ENCODE measurements around the gene C19orf38.

The C19orf38 gene

GRCh38 chr19:10911579-10912363 lies 63.6 kb downstream of the C19orf38 start:
- Histone ChIP-seq H3K9ac (no peak overlapping the region), H3K27ac (no peak overlapping the region), H3K4me3 (no peak overlapping the region), H3K9me3 (replicated peaks in 1 of 11) (no peaks in the 10 kb centered on the region), H3K36me3 (peaks cover 82 to 100% (median 98%) of the 10 kb centered on the region in 11 experiments), H3K27me3 (no peaks in the 10 kb centered on the region), H3K4me1 (no peaks in the 10 kb centered on the region), H3K4me2 (no peak overlapping the region), H4K20me1 (peaks cover 0 to 57% (median 34%) of the 10 kb centered on the region in 11 experiments; a peak in 16 of 22 replicates)
- TF ChIP-seq Cebpa-rat (IDR thresholded peaks at IDR 0.05): no peak

DNA sequence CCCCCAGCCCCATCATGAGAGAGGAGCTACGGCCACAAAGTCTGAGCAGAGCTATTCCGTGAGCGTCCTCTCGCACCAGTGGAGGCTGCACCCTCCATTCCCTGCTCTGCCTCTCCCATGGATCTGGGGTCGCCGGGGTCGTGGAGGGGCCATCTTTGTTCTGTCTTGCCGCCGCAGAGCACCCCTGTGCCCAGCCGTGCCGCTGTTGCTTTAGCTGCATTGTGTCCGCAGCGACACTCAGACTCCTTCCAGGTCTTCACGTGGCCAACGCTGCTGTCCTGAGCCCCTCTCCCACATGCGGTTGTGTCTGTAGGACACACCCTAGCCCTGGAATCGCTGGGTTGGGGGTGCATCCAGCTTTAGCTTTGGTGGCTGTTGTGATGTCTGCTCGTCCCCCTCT lies 64.4 kb downstream of the C19orf38 start:
- Histone ChIP-seq H3K9me3 (replicated peaks in 1 of 11) (no peaks in the 10 kb centered on the region), H3K36me3 (peaks cover 80 to 100% (median 97%) of the 10 kb centered on the region in 11 experiments), H3K9ac (no peak overlapping the region), H3K4me1 (no peaks in the 10 kb centered on the region), H3K27ac (no peak overlapping the region), H3K4me2 (no peak overlapping the region), H3K4me3 (no peak overlapping the region), H4K20me1 (peaks cover 0 to 48% (median 27%) of the 10 kb centered on the region in 11 experiments; a peak in 16 of 22 replicates), H3K27me3 (no peaks in the 10 kb centered on the region)
- no peak for TF ChIP-seq Cebpa-rat (IDR thresholded peaks at IDR 0.05)

DNA sequence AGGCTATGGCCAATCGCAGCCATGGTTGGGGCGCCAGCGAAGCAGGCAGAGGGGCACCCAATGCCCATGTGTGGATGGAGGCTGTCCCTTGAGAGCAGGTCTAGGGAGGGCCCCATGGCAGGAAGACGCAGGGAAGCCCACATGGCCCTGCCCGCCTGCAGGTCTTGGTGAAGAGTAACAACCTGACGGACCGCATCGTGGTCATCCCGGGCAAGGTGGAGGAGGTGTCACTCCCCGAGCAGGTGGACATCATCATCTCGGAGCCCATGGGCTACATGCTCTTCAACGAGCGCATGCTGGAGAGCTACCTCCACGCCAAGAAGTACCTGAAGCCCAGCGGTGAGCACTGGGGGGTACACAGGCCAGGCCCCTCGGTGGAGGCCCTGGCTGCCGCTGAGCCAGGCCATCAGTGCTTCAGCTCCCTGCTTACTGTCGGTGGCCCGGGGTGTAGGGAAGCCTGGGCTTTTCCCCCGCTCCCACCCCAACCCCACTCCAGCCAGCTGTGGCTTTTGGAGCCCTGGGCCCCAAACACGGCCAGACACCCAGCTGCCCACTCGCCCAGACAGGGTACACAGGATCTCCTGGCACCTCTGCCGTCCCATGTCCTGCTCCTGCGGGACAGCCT lies 65.6 kb downstream of the C19orf38 start:
- no peaks in the 10 kb centered on the region for H3K4me1 ChIP-seq
- no peak for TF ChIP-seq Cebpa-rat (IDR thresholded peaks at IDR 0.05)
- H3K4me3 ChIP-seq: no peak overlapping the region
- H4K20me1 ChIP-seq: peaks cover 0 to 44% (median 25%) of the 10 kb centered on the region in 11 experiments; a peak in 16 of 22 replicates
- H3K36me3 ChIP-seq: peaks cover 79 to 100% (median 97%) of the 10 kb centered on the region in 11 experiments
- H3K4me2 ChIP-seq: no peak overlapping the region
- no peak overlapping the region for H3K27ac ChIP-seq
- no peak overlapping the region for H3K9ac ChIP-seq
- no peaks in the 10 kb centered on the region for H3K27me3 ChIP-seq
- H3K9me3 ChIP-seq (replicated peaks in 1 of 11): no peaks in the 10 kb centered on the region

GRCh38 chr19:10915130-10916091 lies 67.2 kb downstream of the C19orf38 start:
- no peak overlapping the region for H3K27ac ChIP-seq
- peaks cover 82 to 100% (median 97%) of the 10 kb centered on the region in 11 experiments for H3K36me3 ChIP-seq
- H3K4me3 ChIP-seq: no peak overlapping the region
- no peaks in the 10 kb centered on the region for H3K9me3 ChIP-seq (replicated peaks in 1 of 11)
- H3K4me2 ChIP-seq: no peak overlapping the region
- peak overlapping the region in 1 of 11 experiments; percentile 23; a peak in 1 of 22 replicates for H3K9ac ChIP-seq
- no peaks in the 10 kb centered on the region for H3K4me1 ChIP-seq
- H4K20me1 ChIP-seq: peaks cover 0 to 57% (median 35%) of the 10 kb centered on the region in 11 experiments; a peak in 17 of 22 replicates
- H3K27me3 ChIP-seq: no peaks in the 10 kb centered on the region
- no peak for TF ChIP-seq Cebpa-rat (IDR thresholded peaks at IDR 0.05)

DNA sequence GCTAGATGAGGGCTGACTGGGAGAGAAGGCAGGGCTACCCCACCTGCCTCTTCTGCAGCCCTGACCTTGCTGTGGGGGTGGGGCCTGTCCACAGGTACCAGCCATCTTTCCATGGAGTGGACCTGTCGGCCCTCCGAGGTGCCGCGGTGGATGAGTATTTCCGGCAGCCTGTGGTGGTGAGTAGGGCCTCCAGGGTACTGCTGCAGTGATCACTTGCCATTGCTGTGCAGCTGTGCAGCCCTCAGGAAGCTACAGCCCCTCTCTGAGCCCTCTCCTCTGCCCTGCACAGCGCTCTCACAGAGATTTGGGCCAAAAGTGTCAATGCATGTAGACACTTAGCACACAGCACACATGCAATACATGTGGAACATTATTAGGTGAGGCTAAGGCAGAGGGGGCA lies 68.4 kb downstream of the C19orf38 start:
- Histone ChIP-seq H3K27me3 (no peaks in the 10 kb centered on the region), H4K20me1 (peaks cover 0 to 69% (median 38%) of the 10 kb centered on the region in 11 experiments; a peak in 17 of 22 replicates), H3K4me1 (no peaks in the 10 kb centered on the region), H3K4me2 (no peak overlapping the region), H3K9ac (no peak overlapping the region), H3K9me3 (replicated peaks in 1 of 11) (no peaks in the 10 kb centered on the region), H3K36me3 (peaks cover 81 to 100% (median 97%) of the 10 kb centered on the region in 11 experiments), H3K4me3 (no peak overlapping the region), H3K27ac (no peak overlapping the region)
- TF ChIP-seq Cebpa-rat (IDR thresholded peaks at IDR 0.05): no peak

DNA sequence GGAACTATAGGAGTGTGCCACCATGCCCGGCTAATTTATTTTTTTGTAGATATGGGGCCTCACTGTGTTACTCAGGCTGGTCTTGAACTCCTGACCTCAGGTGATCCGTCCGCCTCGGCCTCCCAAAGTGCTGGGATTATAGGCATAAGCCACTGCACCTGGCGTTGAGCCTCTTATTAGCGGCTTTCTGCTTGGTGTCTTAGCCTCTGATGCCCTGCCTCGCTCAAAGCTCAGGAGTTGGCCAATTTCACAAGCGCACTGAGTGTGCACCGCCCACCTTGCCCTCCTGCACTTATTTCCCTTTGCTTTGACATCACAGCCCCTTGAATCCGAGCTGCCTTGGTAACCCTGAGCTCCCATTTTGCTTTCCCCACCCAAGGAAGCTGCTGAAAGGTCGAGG lies 70.1 kb downstream of the C19orf38 start:
- H3K27ac ChIP-seq: no peak overlapping the region
- no peaks in the 10 kb centered on the region for H3K27me3 ChIP-seq
- no peak overlapping the region for H3K4me3 ChIP-seq
- H3K9me3 ChIP-seq (replicated peaks in 1 of 11): no peaks in the 10 kb centered on the region
- peaks cover 0 to 84% (median 40%) of the 10 kb centered on the region in 11 experiments; a peak in 17 of 22 replicates for H4K20me1 ChIP-seq
- H3K4me2 ChIP-seq: no peak overlapping the region
- H3K9ac ChIP-seq: no peak overlapping the region
- H3K36me3 ChIP-seq: peaks cover 76 to 98% (median 95%) of the 10 kb centered on the region in 11 experiments
- H3K4me1 ChIP-seq: no peaks in the 10 kb centered on the region
- no peak for TF ChIP-seq Cebpa-rat (IDR thresholded peaks at IDR 0.05)

All from BLaER1 treated with 17β-estradiol and CSF1 and Interleukin-3, amounts not matched to agents 10 nM and 100 nM (cell line).